Hematopoietic multipotent progenitor cell treated with erythropoietin and hydrocortisone succinate and interleukin-3 and kit ligand, for 4 days (in vitro differentiated cells): Measurements from ENCODE around the gene MAPK12.
A peak's percentile ranks its signal among the peaks of the same experiment; 100 is the strongest.
"Not testable (repeated sequence)": the region's sequence is repeated elsewhere in the genome, so short reads cannot be mapped to it uniquely, and the experiment has no call there.

Experiments
- DNase-seq: peaks from one replicate; pipeline ENCODE4 v3.0.0-alpha.2; 2015

Gene MAPK12

GRCh38 chr22:50280708-50281383 lies 19.4 kb upstream of the MAPK12 start:
- no peak for DNase-seq

- DNase-seq = no peak
Measured at GRCh38 chr22:50280022-50280707, 18.7 kb upstream of the MAPK12 start.

DNA sequence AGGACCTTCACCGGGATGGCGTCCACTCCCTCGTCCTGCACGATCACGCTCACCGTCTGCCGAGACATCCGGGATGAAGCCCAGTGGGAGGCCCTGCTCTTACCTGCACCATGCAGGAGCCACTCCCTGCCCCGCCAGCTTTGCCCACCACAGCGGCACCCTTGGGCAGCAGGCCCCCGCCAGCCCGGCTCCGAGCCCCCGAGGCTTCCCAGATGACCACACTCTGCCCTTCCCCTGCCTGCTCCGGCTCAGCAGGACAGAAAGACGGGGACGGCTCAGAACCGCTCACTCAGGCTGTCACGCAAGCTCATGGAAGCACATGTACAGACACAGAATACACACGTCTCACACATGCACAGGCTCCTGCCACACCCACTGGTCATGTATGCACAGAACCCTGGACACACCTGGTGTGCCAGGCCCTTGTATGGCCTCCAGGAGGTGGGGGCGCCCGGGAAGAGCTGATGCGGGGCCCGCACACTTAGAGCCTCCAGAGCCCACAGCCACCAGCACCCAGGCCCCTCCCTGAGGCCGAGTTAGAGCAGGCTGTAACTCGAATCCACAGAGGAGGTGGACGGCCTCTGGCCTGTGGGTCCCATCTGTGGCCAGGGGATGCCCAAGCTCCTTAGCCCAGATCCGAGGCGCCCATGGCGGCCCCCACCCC lies 17.6 kb upstream of the MAPK12 start:
- no peak for DNase-seq

- no peak for DNase-seq
Measured at GRCh38 chr22:50278461-50278860, 17.0 kb upstream of the MAPK12 start.

- DNase-seq = no peak
Measured at GRCh38 chr22:50277761-50278160, 16.3 kb upstream of the MAPK12 start.

DNA sequence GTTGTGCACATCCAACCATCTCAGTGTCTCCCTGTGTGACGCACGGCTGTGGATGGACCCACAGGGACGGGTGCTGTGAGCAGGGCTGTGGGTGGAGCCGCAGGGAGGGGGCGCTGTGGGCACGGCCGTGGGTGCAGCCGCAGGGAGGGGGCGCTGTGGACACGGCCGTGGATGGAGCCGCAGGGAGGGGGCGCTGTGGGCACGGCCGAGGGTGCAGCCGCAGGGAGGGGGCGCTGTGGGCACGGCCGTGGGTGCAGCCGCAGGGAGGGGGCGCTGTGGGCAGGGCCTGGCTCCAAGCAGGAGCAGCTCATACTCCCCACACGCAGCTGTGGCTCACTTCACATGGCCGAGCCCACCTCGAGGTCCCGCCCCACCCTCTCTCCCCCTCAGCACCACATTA lies 14.7 kb upstream of the MAPK12 start:
- peak; percentile 69 for DNase-seq

GRCh38 chr22:50275181-50276055 lies 13.9 kb upstream of the MAPK12 start:
- no peak for DNase-seq

DNA sequence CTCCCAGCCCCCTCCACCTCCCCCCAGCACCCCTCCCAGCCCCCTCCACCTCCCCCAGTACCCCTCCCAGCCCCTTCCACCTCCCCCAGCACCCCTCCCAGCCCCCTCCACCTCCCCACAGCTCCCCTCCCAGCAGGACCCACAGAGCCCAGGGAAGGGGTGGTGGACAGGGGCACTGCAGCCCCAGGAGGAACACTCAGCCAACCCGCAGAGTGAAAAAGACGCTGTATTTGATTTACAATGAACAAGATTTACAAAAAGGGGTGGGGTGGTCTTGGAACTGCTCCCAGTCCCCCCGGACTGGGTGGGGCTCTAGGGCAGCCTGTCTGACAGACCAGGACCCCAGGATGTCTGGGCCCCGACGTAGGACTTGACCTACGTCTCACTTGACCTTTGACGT lies 13.3 kb upstream of the MAPK12 start:
- no peak for DNase-seq

GRCh38 chr22:50274311-50274710 lies 12.8 kb upstream of the MAPK12 start:
- peak; percentile 85 for DNase-seq

DNA sequence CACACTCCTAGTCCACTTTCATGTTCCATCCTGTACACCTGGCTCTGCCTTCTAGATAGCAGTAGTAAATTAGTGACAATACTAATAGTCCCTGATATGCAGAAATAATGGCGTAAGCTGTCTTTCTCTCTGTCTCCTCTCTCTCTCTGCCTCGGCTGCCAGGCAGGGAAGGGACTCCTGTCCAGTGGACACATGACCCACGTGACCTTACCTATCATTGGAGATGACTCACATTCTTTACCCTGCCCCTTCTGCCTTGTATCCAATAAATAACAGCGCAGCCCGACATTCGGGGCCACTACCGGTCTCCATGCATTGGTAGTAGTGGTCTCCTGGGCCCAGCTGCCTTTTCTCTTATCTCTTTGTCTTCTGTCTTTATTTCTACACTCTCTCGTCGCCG lies 12.3 kb upstream of the MAPK12 start:
- not testable (repeated sequence) for DNase-seq

DNA sequence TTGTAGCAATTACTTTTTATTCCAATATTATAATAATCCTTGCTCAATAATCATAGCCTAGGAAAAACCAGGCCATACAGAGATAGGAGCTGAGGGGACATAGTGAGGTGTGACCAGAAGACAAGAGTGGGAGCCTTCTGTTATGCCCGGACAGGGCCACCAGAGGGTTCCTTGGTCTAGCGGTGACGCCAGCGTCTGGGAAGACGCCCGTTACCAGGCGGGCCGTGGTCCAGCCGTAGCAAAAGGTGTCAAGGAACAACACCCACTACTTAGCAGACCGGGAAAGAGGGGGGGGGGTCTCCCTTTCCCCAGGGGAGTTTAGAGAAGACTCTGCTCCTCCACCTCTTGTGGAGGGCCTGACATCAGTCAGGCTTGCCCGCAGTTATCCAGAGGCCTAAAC lies 11.9 kb upstream of the MAPK12 start:
- DNase-seq = not testable (repeated sequence)

DNA sequence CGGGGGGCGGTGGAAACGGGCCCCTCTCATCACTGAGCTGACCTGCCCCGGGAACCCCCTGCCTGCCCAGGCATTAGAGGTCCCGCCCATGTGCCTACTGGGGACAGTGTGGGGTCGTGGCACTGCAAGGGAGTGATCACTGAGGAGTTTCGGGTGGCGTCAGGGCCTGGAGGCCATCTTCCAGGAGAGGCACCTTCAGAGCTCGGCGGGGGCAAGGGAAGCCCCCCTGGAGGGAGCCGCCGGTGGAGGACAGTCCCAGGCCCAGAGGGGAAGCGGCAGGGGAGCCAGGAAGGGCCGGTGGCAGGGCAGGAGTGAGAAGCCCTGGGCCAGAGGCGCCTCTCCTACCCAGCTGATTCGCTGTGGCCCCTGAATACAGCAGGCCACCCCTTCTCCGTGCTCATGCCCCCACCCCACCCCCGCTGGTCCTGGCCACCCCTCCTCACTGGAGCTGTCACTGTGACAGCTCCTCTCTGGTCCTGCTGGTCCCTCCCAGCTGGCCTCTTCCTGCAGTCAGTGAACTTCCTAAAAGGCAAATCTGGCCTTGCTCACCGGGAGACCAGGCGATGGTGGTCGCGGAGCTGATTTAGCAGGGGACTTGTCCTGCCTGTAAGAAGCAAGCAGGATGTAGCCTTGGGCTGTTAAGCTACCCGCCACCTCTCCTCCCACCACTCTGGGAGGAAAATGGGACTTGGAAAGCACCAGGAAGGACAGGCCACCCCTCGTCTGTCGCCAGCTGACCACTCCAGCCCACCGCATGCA lies 10.7 kb upstream of the MAPK12 start:
- no peak for DNase-seq

DNA sequence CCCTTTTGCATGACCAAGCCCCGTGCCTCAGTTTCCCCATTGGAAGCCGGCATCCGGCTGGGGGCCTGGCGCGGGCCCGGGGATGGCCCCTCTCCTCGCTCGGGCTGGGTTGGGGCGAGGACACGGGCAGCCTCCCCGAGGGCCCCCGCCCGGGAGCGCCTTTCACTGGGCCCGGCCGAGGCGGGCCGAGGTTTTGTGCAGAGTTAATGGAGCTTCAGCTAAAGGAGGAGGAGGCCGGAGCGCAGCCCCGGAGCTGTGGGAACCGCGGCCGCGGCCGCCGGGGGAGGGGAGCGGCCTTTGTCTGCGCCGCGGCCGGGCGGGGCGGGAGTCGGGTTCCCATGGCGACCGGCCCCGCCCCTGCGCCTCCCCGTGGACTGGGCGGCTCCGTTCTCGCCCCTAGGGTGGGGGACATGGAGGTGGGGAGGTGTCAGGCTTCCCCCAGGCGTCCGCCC lies 10.1 kb upstream of the MAPK12 start:
- peak; percentile 83 for DNase-seq

DNA sequence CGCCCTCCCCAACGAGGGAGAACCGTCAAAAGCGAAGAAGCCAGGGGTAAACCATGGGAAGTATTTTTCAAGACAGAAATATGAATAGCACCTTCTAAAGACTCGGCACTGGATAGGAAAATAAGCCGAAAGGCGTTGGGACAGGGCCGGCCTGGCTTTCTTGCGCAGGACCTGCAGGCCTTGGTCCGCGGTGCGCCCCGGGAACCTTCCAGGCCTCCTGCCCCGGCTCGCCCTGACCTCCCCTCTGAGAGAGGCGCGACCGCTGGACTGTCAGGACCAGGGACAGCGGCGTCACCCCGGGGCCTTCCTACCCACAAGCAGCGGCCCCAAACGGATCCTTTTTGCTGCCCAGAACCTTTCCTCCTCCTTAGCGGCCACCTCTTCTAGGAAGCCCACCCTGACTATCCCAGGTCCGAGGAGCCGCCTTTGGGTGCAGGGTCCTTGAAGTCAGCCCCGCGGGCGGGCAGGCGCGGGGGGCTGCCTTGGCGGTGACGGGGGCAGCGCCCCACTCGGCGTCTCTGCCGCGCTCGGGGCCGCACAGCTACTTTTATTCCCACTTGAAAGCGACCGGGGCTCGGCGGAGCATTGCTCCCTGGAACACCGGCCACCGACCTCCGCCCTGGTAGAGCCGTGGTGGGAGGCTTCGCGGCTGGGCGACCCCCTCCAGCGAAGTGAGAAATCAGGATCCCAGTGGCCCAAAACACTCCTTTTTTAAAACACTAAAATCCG lies 9.3 kb upstream of the MAPK12 start:
- DNase-seq = peak; percentile 83

- peak; percentile 27 for DNase-seq
Measured at GRCh38 chr22:50269970-50270665, 8.6 kb upstream of the MAPK12 start, which contains the start of gene MAPK11. MAPK11 (minus strand) TSS chr22:50270380; CDS start chr22:50270292, 88 bp downstream.

DNA sequence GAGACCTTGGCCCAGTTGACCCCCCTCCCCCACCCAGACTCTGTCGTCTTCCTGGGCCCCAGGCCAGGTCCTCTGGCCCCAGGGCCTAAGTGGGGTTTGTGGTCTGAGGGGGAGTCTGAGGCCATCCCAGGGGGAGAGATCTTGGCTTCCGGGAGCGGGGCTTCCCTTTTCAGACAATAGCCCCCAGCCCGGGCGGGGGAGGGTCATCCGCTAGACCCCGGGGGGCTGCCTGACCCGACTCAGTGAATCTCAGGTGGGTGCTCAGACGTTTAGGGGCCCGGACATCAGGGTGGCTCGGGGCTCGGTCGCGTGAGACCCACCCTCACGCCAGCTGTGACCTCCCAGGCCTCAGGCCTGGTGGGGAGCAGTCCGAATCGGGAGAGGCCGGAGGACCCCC lies 8.1 kb upstream of the MAPK12 start:
- DNase-seq = no peak

GRCh38 chr22:50268655-50269113 lies 7.2 kb upstream of the MAPK12 start:
- no peak for DNase-seq

DNA sequence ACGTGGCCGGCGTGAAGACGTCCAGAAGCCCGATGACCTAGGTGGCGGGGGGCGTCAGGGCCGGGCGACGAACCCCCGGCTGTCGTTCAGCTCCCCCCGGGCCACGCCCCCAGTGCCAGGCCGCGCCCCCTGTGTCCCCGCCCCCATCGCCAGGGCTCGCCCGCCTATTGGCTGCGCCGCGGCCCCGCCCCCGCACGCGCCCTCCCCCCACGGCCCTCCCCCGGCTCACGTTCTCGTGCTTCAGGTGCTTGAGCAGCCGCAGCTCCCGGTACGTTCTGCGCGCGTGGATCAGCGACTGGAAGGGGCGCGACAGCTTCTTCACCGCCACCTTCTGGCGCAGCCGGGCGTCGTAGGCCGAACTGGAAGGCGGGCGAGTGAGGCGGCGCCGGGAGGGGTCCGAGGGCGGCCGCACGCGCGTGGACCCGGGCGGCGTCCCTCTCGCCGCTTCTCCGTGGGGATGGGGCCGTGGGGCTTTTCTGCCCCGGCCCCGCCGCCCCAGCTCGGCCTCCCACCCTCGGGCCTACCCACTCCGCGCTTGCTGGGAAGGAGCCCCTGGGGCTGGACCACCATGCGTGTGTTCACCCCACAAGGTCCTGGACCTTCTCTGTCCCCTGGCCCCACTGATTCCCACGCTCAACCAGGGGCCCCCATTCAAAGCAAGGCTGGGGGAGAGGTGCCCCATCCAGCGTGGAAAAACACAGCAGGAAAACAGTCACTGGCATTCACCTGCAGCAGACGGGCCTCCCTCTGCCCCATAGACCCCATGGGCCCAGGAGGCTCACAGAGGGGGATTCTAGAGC lies 6.3 kb upstream of the MAPK12 start:
- DNase-seq = peak; percentile 72

GRCh38 chr22:50266994-50267393 lies 5.5 kb upstream of the MAPK12 start:
- DNase-seq = no peak
